ENCODE results near the gene ADCK1.
"Not testable (repeated sequence)": the region's sequence is repeated elsewhere in the genome, so short reads cannot be mapped to it uniquely, and the experiment has no call there.

Gene ADCK1

GRCh38 chr14:77903937-77904617, 104.2 kb downstream of the ADCK1 start:
- no peak for DNase-seq

GRCh38 chr14:77906446-77906845, 106.5 kb downstream of the ADCK1 start:
- no peak for DNase-seq

- no peak for DNase-seq
Observed at GRCh38 chr14:77908847-77909246, 108.9 kb downstream of the ADCK1 start.

GRCh38 chr14:77909911-77910310, 110.0 kb downstream of the ADCK1 start:
- no peak for DNase-seq

GRCh38 chr14:77910506-77910905, 110.6 kb downstream of the ADCK1 start:
- no peak for DNase-seq

- no peak for DNase-seq
Observed at GRCh38 chr14:77911356-77911755, 111.4 kb downstream of the ADCK1 start.

GRCh38 chr14:77912754-77913556, 113.0 kb downstream of the ADCK1 start:
- DNase-seq, result no peak

GRCh38 chr14:77914073-77914721, 114.3 kb downstream of the ADCK1 start:
- DNase-seq, result no peak

GRCh38 chr14:77915390-77915789, 115.5 kb downstream of the ADCK1 start:
- DNase-seq, result not testable (repeated sequence)

- DNase-seq, result no peak
Observed at GRCh38 chr14:77917491-77918201, 117.7 kb downstream of the ADCK1 start.

GRCh38 chr14:77918448-77918847, 118.5 kb downstream of the ADCK1 start:
- no peak for DNase-seq

- DNase-seq, result no peak
Observed at GRCh38 chr14:77920312-77920711, 120.4 kb downstream of the ADCK1 start.

- no peak for DNase-seq
Observed at GRCh38 chr14:77921818-77922217, 121.9 kb downstream of the ADCK1 start.

- DNase-seq, result no peak
Observed at GRCh38 chr14:77923131-77923936, 123.4 kb downstream of the ADCK1 start.

GRCh38 chr14:77924141-77924948, 124.4 kb downstream of the ADCK1 start:
- no peak for DNase-seq

- no peak for DNase-seq
Observed at GRCh38 chr14:77926942-77927341, 127.0 kb downstream of the ADCK1 start.

GRCh38 chr14:77931441-77931840, 131.5 kb downstream of the ADCK1 start:
- DNase-seq, result no peak

- no peak for DNase-seq
Observed at GRCh38 chr14:77936138-77936639, 136.3 kb downstream of the ADCK1 start.

GRCh38 chr14:77947372-77947771, 147.5 kb downstream of the ADCK1 start:
- no peak for DNase-seq

- DNase-seq, result no peak
Observed at GRCh38 chr14:77950371-77951063, 150.6 kb downstream of the ADCK1 start.
